BE2C (cell line): ENCODE data around the gene TBC1D22A.

Experiments used
- DNase-seq: peaks from one replicate; pipeline ENCODE4 v3.0.0-alpha.2; 2020
- H3K27me3 ChIP-seq: fragments of 250-450 bp; sonication (Bioruptor Pico); 2 replicates; pipeline ENCODE4 v1.5.1; 2020; ENCODE audit warnings: mild to moderate bottlenecking
- H3K36me3 ChIP-seq: fragments of 250-450 bp; sonication (Bioruptor Pico); 2 replicates; pipeline ENCODE4 v1.5.1; 2020; ENCODE audit warnings: mild to moderate bottlenecking
- H3K4me1 ChIP-seq: fragments of 250-450 bp; sonication (Bioruptor Pico); 2 replicates; pipeline ENCODE4 v1.5.1; 2020
- H3K4me3 ChIP-seq: 2 replicates; pipeline ENCODE4 v1.5.1; 2011; ENCODE audit warnings: low read depth, low read length
- H3K9me3 ChIP-seq: fragments of 250-450 bp; sonication (Bioruptor Pico); 2 replicates; pipeline ENCODE4 v1.5.1; 2020
- TF ChIP-seq, protein P1 (sequence below): IDR thresholded peaks from 2 replicates; pipeline ENCODE4 v1.5.1; 2012; ENCODE audit warnings: mild to moderate bottlenecking, low read depth, low read length

TBC1D22A gene

DNA sequence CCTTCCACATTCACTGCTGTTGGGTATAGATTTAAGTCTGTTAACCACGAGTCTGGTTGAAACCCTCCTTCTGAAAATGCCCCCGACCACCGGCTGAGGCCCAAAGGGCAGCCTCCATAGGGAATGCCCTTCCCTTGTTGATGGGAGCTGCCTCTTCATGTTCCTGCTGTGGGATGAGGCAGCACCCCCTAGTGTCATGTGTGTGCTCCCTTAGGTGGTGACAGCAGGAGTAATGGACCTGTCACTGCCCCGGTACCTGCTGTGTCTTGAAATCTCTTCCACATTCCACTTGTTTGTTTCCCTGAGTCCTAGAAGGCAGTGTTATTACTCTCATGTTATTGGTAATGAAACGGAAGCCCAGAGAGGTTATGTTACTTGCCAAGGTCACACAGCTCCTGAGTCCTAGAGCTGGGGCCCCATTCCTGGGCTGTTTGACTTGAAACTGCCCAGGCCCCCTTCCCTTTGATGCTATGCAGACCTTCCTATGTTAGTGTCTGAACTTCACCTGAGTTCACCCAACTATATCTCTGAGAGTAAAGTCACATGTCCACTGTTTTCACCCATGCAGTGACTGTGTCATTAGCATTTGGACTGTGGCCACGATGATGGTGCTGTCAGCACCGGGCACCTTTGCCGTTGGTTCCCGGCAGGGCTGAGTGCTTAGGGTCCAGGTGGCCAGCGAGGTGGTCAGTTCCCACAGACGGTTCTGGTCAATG, 234.3 kb downstream of the TBC1D22A start:
- H3K36me3 ChIP-seq: no peaks in the 10 kb centered on the region; the same call in 1 of the 2 replicates
- DNase-seq: no peak
- peaks cover 11% of the 10 kb centered on the region for H3K4me1 ChIP-seq
- no peaks in the 10 kb centered on the region for H3K27me3 ChIP-seq
- TF ChIP-seq, protein P1, sequence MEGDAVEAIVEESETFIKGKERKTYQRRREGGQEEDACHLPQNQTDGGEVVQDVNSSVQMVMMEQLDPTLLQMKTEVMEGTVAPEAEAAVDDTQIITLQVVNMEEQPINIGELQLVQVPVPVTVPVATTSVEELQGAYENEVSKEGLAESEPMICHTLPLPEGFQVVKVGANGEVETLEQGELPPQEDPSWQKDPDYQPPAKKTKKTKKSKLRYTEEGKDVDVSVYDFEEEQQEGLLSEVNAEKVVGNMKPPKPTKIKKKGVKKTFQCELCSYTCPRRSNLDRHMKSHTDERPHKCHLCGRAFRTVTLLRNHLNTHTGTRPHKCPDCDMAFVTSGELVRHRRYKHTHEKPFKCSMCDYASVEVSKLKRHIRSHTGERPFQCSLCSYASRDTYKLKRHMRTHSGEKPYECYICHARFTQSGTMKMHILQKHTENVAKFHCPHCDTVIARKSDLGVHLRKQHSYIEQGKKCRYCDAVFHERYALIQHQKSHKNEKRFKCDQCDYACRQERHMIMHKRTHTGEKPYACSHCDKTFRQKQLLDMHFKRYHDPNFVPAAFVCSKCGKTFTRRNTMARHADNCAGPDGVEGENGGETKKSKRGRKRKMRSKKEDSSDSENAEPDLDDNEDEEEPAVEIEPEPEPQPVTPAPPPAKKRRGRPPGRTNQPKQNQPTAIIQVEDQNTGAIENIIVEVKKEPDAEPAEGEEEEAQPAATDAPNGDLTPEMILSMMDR: peak; percentile 47
- H3K9me3 ChIP-seq: no peaks in the 10 kb centered on the region
- no peak overlapping the region for H3K4me3 ChIP-seq

DNA sequence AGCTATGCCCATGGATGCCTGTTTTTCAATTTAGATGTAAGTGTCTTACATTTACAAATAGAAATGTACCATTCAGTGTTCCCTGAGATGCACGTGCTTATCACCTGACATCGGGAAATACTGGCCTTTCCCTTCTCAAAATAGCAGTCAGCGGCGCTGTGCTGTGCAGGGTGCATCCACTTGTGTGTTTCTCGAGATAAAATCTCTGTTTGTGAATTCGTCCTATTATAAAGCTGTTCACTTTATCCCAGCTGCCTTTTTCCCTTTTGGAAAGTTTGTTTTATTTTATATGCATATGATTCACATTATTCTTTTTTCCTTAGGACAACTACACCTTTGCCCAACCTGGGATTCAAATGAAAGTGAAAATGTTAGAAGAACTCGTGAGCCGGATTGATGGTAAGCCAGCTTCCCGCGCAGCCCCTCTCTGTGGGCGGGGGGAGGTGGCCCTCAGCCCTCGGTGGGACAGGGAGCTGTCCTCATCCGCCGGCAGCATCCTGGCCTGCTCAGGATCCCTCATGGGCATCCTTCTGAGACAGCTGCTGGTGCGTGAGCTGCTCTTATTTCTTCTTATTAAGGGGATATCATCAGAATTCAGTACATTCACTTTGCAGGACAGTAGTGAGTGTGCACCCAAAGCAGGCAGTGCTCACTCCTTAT, 235.0 kb downstream of the TBC1D22A start:
- H3K4me1 ChIP-seq: peaks cover 9% of the 10 kb centered on the region
- no peaks in the 10 kb centered on the region for H3K36me3 ChIP-seq
- TF ChIP-seq, protein P1: no peak
- H3K4me3 ChIP-seq: no peak overlapping the region
- H3K9me3 ChIP-seq: no peaks in the 10 kb centered on the region
- no peaks in the 10 kb centered on the region for H3K27me3 ChIP-seq
- no peak for DNase-seq

DNA sequence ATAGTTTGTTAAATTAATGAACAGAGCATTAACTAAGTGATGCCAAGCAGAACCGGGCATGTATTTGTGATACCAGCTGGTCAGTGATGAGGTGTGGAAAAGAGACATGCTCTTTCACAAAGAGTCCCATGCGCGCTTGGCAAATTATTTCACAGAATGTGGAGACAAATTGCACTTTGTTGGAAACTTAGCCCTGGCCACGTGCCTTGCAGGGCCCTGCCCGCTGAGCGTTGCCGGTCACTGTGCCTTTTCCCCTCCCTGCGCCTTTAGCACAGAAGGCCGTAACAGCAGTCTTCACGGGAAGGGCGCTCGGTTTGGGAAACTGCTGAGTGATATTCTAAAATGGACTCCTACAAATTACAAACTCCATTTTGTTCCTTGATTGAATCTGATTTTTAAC, 235.9 kb downstream of the TBC1D22A start:
- peaks cover 9% of the 10 kb centered on the region for H3K4me1 ChIP-seq

DNA sequence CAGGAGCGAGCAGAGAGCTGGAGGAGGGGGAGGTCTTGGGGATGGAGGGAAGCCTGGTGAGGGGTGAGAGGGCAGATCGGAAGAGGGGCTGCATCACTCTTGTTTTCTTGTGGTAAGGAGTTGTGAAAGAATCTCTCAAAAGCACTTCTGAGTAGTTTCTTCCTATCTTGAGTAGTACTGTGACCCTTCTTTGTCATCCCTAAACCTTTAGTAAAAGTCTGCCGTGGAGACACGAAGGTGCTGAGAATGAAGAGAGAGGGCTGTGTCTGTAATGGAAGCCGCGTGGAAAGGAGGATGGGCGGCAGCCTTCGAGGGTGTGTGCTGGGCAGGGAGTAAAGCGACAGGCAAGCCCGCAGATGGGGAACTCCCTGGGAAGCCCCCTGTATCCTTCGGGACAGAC, 237.8 kb downstream of the TBC1D22A start:
- no peaks in the 10 kb centered on the region for H3K27me3 ChIP-seq
- no peak for DNase-seq
- H3K4me1 ChIP-seq: peaks cover 9% of the 10 kb centered on the region
- no peaks in the 10 kb centered on the region for H3K36me3 ChIP-seq
- H3K4me3 ChIP-seq: no peak overlapping the region
- TF ChIP-seq, protein P1: no peak
- H3K9me3 ChIP-seq: no peaks in the 10 kb centered on the region

More for the DNA sequence above, 235.9 kb downstream of the TBC1D22A start:
- DNase-seq: no peak
- H3K9me3 ChIP-seq: no peaks in the 10 kb centered on the region
- TF ChIP-seq, protein P1: no peak
- no peaks in the 10 kb centered on the region for H3K36me3 ChIP-seq
- no peaks in the 10 kb centered on the region for H3K27me3 ChIP-seq
- H3K4me3 ChIP-seq: no peak overlapping the region

DNA sequence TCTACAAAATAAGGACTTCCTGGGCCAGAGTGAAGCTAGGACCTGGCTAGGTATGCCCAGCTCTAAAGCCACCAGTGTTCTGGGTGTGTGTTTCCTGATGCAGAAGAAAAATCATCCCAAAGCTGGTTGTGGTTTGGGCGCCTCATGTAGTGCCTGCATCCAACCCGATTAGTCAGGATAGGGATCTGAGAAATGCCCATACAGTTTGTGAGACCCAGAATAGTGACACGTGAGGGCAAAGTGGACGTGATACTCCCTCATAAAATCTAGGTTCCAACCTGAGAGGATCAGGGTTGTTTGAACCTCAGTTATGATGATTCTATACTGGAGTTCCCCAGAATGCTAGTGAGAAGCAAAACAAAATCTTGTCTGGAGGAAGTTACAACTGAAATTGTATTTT, 238.4 kb downstream of the TBC1D22A start:
- H3K36me3 ChIP-seq: no peaks in the 10 kb centered on the region
- H3K4me3 ChIP-seq: no peak overlapping the region
- H3K27me3 ChIP-seq: no peaks in the 10 kb centered on the region
- no peak for DNase-seq
- TF ChIP-seq, protein P1: no peak
- no peaks in the 10 kb centered on the region for H3K9me3 ChIP-seq
- H3K4me1 ChIP-seq: peaks cover 9% of the 10 kb centered on the region

DNA sequence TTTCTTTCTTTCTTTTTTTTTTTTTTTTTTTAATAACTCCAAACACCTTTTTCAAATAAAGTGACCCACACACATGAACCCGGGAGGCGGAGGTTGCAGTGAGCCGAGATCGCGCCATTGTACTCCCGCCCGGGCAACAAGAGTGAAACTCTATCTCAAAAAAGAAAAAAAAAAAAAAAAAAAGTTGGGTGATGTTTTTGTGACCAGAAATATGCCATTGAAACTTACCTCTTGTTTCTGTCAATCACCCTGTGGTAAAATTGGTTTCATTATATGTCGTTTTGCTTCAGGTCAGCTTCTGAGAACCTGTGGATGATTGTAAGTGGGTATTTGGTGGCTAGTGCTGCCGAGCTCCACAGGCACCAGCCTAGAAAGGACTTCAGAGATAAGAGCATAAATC, 238.8 kb downstream of the TBC1D22A start:
- Histone ChIP-seq H3K36me3 (no peaks in the 10 kb centered on the region), H3K4me1 (peaks cover 9% of the 10 kb centered on the region), H3K4me3 (no peak overlapping the region), H3K9me3 (no peaks in the 10 kb centered on the region), H3K27me3 (no peaks in the 10 kb centered on the region)
- TF ChIP-seq, protein P1: no peak
- no peak for DNase-seq
